GM19468 (cell line): Measurements from ENCODE around the gene TP53BP1.

ENCODE experiments used
- ATAC-seq: cut with Tn5 transposase; IDR thresholded peaks from one replicate; pipeline ENCODE4 v1.9.1; 2021; ENCODE audit warnings: mild to moderate bottlenecking, moderate library complexity, moderate number of reproducible peaks; ENCODE audit not compliant: unreplicated experiment; ENCODE audit errors: extremely low read depth

Gene TP53BP1

GRCh38 chr15:43370975-43371974 lies 121.7 kb downstream of the TP53BP1 start, which contains the start of the genes TUBGCP4 and ZSCAN29:
TSS of gene TUBGCP4 (plus strand) at chr15:43371101. CDS start at chr15:43371355, 254 bp downstream.
TSS of gene ZSCAN29 (minus strand) at chr15:43371043. CDS start at chr15:43369913, 1,130 bp downstream.
- ATAC-seq, result peak; percentile 66

- ATAC-seq, result no peak
Measured at GRCh38 chr15:43370310-43370974, 122.5 kb downstream of the TP53BP1 start.

DNA sequence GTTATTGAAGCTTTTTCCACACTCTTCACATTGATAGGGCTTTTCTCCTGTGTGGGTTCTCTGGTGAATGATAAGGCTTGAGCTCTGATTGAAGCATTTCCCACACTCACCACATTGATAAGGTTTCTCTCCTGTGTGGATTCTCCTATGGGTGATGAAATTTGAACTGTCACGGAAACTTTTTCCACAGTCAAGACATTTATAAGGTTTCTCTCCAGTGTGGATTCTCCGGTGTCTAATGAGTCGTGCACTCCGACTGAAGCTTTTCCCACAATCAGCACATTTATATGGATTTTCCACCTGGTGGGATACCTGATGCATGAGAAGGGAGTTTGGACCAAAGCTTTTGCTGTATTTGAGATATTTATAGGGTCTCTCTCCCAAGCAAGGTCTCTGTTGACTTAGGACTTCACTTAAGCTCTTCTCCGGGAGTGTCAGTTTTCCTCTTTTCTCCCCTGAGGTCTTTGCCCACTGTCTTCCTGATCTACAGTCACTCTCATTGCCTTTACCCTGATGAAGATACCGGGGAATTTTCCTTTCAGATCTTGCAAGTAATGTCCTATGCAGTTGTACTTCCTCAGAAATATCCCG lies 131.5 kb downstream of the TP53BP1 start:
- ATAC-seq, result no peak

DNA sequence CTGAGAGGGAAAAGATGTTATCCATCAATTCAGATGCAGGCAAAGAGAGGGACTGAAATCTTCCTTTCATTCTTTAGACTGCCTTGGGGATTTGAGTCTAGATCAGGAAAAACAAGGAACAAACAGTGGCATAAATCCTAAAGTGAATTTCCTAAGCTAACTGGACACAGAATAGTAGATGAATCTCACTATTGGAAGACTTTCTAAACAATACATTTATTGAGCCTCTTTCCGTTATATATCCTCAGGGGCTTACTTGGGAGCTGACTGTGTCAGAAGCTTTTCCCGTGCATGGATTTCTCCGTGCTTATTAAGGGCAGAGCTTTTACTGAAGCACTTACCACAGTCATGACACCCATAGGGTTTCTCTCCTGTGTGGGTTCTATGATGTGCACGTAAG lies 132.1 kb downstream of the TP53BP1 start:
- no peak for ATAC-seq
